ENCODE measurements around the gene PLBD1.

- TF ChIP-seq CTCF (IDR thresholded peaks at IDR 0.05) (no peak), POLR2AphosphoS5 (IDR thresholded peaks at IDR 0.05) (no peak), EP300 (IDR thresholded peaks at IDR 0.05; ENCODE audit: low read depth) (no peak)
Measured at GRCh38 chr12:14521822-14522221, 45.9 kb downstream of the PLBD1 start.

Measured in transverse colon (tissue), 4 donors.